ENCODE measurements around the gene RAB3IP.

The RAB3IP gene, protein sequence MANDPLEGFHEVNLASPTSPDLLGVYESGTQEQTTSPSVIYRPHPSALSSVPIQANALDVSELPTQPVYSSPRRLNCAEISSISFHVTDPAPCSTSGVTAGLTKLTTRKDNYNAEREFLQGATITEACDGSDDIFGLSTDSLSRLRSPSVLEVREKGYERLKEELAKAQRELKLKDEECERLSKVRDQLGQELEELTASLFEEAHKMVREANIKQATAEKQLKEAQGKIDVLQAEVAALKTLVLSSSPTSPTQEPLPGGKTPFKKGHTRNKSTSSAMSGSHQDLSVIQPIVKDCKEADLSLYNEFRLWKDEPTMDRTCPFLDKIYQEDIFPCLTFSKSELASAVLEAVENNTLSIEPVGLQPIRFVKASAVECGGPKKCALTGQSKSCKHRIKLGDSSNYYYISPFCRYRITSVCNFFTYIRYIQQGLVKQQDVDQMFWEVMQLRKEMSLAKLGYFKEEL

GRCh38 chr12:69738351-69739286, at the start of gene RAB3IP:
RAB3IP (plus strand) TSS chr12:69738860; CDS start chr12:69755409, 16,549 bp downstream.
- FAIRE-seq: no peak
- peak; percentile 78 for DNase-seq (ENCODE audit: insufficient read length, low spot score)
- TF ChIP-seq, protein P1, sequence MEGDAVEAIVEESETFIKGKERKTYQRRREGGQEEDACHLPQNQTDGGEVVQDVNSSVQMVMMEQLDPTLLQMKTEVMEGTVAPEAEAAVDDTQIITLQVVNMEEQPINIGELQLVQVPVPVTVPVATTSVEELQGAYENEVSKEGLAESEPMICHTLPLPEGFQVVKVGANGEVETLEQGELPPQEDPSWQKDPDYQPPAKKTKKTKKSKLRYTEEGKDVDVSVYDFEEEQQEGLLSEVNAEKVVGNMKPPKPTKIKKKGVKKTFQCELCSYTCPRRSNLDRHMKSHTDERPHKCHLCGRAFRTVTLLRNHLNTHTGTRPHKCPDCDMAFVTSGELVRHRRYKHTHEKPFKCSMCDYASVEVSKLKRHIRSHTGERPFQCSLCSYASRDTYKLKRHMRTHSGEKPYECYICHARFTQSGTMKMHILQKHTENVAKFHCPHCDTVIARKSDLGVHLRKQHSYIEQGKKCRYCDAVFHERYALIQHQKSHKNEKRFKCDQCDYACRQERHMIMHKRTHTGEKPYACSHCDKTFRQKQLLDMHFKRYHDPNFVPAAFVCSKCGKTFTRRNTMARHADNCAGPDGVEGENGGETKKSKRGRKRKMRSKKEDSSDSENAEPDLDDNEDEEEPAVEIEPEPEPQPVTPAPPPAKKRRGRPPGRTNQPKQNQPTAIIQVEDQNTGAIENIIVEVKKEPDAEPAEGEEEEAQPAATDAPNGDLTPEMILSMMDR (IDR thresholded peaks at IDR 0.05; ENCODE audit: insufficient read depth, missing control alignments): peak; percentile 48

- no peak for FAIRE-seq
- TF ChIP-seq, protein P1 (IDR thresholded peaks at IDR 0.05; ENCODE audit: insufficient read depth, missing control alignments): no peak
- no peak for DNase-seq (ENCODE audit: insufficient read length, low spot score)
These were observed 49.0 kb upstream of the RAB3IP start for GRCh38 chr12:69689638-69690037.

GRCh38 chr12:69694123-69694522, 44.5 kb upstream of the RAB3IP start:
- FAIRE-seq (no peak), DNase-seq (ENCODE audit: insufficient read length, low spot score) (no peak)
- TF ChIP-seq, protein P1 (IDR thresholded peaks at IDR 0.05; ENCODE audit: insufficient read depth, missing control alignments): no peak

- TF ChIP-seq, protein P1 (IDR thresholded peaks at IDR 0.05; ENCODE audit: insufficient read depth, missing control alignments): no peak
- FAIRE-seq: no peak
- DNase-seq (ENCODE audit: insufficient read length, low spot score): no peak
These were observed 40.6 kb upstream of the RAB3IP start for GRCh38 chr12:69698054-69698453.

- TF ChIP-seq, protein P1 (IDR thresholded peaks at IDR 0.05; ENCODE audit: insufficient read depth, missing control alignments): no peak
- DNase-seq (ENCODE audit: insufficient read length, low spot score): no peak
- no peak for FAIRE-seq
These were observed 39.7 kb upstream of the RAB3IP start, which contains the start of gene BEST3 for GRCh38 chr12:69698769-69699540. BEST3 (minus strand) TSS chr12:69699303; CDS start chr12:69697798, 1,505 bp downstream.

DNA sequence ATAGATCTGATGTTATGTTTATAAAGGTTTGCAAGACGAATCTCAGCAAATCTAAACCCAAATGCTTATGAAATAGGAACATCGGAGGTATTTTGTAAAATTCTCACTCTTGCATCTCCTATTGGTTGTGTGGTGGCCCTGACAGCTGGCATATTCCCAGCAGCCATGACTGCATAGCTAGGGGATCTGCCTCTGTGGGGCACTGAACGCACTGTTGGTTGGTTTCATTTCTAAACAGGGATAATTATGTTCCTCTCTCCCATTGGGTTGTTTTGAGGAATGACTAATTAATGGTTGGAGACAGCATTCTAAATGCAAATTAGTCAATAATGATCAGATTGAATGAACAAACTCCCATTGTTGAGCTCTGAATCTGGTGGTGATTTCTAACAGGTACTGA, 36.8 kb upstream of the RAB3IP start:
- TF ChIP-seq, protein P1 (IDR thresholded peaks at IDR 0.05; ENCODE audit: insufficient read depth, missing control alignments): no peak
- no peak for FAIRE-seq
- no peak for DNase-seq (ENCODE audit: insufficient read length, low spot score)
